K562 (cell line): ENCODE data around the gene SLC1A4. TPM values are rescaled to one million over a fixed set of nuclear protein-coding genes. Genes with fewer than 3 reads are reported as not detected.

ENCODE experiments used
- ATAC-seq: fragments of 200-7000 bp; cut with Tn5 transposase; 3 replicates; pipeline ENCODE4 v1.9.1; 2020; ENCODE audit warnings: moderate library complexity
- BruUV-seq: library from RNA; stranded (reverse); fragments of 400-500 nt; replicated peaks from 2 replicates; lab custom pipeline; 2021; lab: Mats Ljungman, UMichigan
- CTCF ChIA-PET: fragments of 300-600 bp; formaldehyde crosslinking; extraction: SDS; loops from one replicate; lab custom pipeline; 2021; ENCODE audit warnings: low intra/inter-chr PET ratio; lab: Yijun Ruan, JAX
- POLR2A ChIA-PET: fragments of 300-600, 350-650 bp; sonication (Branson Sonifier 250); formaldehyde crosslinking; extraction: SDS; loops from one replicate; lab custom pipeline; 2021; ENCODE audit warnings: antibody characterized with exemption, inconsistent platforms; lab: Yijun Ruan, JAX
- DNase-seq, 4 experiments: peaks; one replicate each; pipeline versions ENCODE4 v3.0.0 to v3.0.0-alpha.2; 2011 to 2018; ENCODE audit warnings: low spot score in 3 of 4, mixed read lengths in 3 of 4; ENCODE audit errors: extremely low read depth in 1 of 4
- FAIRE-seq: peaks from 2 replicates; lab custom pipeline; 2011; peaks lifted over from hg19 to GRCh38; lab: Jason Lieb, UNC
- H2AFZ ChIP-seq: 2 replicates; pipeline ENCODE4 v1.6.0; 2011; ENCODE audit warnings: low read depth, low read length, control low read depth, inconsistent platforms
- H3K27ac ChIP-seq: fragments of 200-600 bp; 3 replicates; pipeline ENCODE4 v1.8.0; 2011; ENCODE audit warnings: low read depth, mild to moderate bottlenecking, control low read depth, inconsistent platforms, low read length, moderate library complexity, mixed read lengths; ENCODE audit errors: extremely low read depth
- H3K27me3 ChIP-seq, 2 experiments: fragments of 300-600 bp in 1 of 2; 2 replicates in 1 of 2; 3 replicates in 1 of 2; pipeline versions ENCODE4 v1.6.0 to v1.8.0; 2011; ENCODE audit warnings: inconsistent platforms in 2 of 2, low read length in 2 of 2, mild to moderate bottlenecking in 1 of 2, mixed read lengths in 1 of 2, moderate library complexity in 1 of 2; ENCODE audit not compliant: control insufficient read depth in 2 of 2, insufficient read depth in 2 of 2
- H3K36me3 ChIP-seq: fragments of 300-600 bp; 3 replicates; pipeline ENCODE4 v1.8.0; 2011; ENCODE audit warnings: mild to moderate bottlenecking, low read length, inconsistent platforms; ENCODE audit not compliant: control insufficient read depth, insufficient read depth
- H3K4me1 ChIP-seq, 2 experiments: fragments of 200-600 bp in 1 of 2; replicated peaks in 1 of 2; 2 replicates in 1 of 2; 3 replicates in 1 of 2; pipeline versions ENCODE4 v1.5.1 to v1.8.0; 2011; ENCODE audit warnings: inconsistent platforms in 2 of 2, low read length in 2 of 2, mild to moderate bottlenecking in 1 of 2, mixed read lengths in 1 of 2, moderate library complexity in 1 of 2; ENCODE audit not compliant: control insufficient read depth in 2 of 2, insufficient read depth in 2 of 2
- H3K4me2 ChIP-seq: 2 replicates; pipeline ENCODE4 v1.6.1; 2011; ENCODE audit warnings: low read length, control low read depth, inconsistent platforms, mixed read lengths; ENCODE audit not compliant: insufficient read depth
- H3K4me3 ChIP-seq: fragments of 200-600 bp; sonication (generic), shearing (Covaris generic); 2 replicates; pipeline ENCODE4 v1.5.1; 2016; ENCODE audit warnings: control low read depth, inconsistent platforms
- H3K79me2 ChIP-seq: fragments of 200-600 bp; 3 replicates; pipeline ENCODE4 v1.8.0; 2011; ENCODE audit warnings: low read length, inconsistent platforms; ENCODE audit not compliant: control insufficient read depth, insufficient read depth
- H3K9ac ChIP-seq, 2 experiments: 2 replicates each; pipeline versions ENCODE4 v1.6.0 to v1.6.1; 2011; ENCODE audit warnings: low read depth in 2 of 2, low read length in 2 of 2, control low read depth in 1 of 2, inconsistent platforms in 1 of 2, mild to moderate bottlenecking in 1 of 2, mixed read lengths in 1 of 2; ENCODE audit not compliant: insufficient read depth in 1 of 2
- H3K9me1 ChIP-seq: one replicate; pipeline ENCODE4 v1.6.0; 2011; ENCODE audit warnings: inconsistent platforms, mild to moderate bottlenecking, low read length, moderate library complexity; ENCODE audit not compliant: control insufficient read depth, insufficient read depth
- H3K9me3 ChIP-seq: replicated peaks from 2 replicates; pipeline ENCODE4 v1.5.1; 2011; ENCODE audit warnings: low read depth, low read length, inconsistent platforms; ENCODE audit not compliant: control insufficient read depth, insufficient read depth
- H4K20me1 ChIP-seq: replicated peaks from 2 replicates; pipeline ENCODE4 v1.6.1; 2011; ENCODE audit warnings: low read length, inconsistent platforms, mixed read lengths; ENCODE audit not compliant: control insufficient read depth, insufficient read depth
- CBX3 ChIP-seq, 2 experiments: IDR thresholded peaks; 1 replicate in 1 of 2; 2 replicates in 1 of 2; pipeline ENCODE4 v1.6.1; 2012; ENCODE audit warnings: inconsistent platforms in 2 of 2, low read length in 2 of 2, borderline replicate concordance in 1 of 2, control low read depth in 1 of 2
- CBX5 ChIP-seq: IDR thresholded peaks from 2 replicates; pipeline ENCODE4 v1.6.1; 2014; ENCODE audit warnings: low read depth, borderline replicate concordance
- CLOCK ChIP-seq: fragments of 250-450 bp; sonication (Bioruptor Pico); IDR thresholded peaks from 2 replicates; pipeline ENCODE4 v1.4.0; 2020; ENCODE audit warnings: mild to moderate bottlenecking, moderate library complexity, borderline replicate concordance
- DEAF1 ChIP-seq: fragments of 450-650 bp; formaldehyde crosslinking; IDR thresholded peaks from 2 replicates; pipeline ENCODE4 v1.4.0; 2020; ENCODE audit warnings: mild to moderate bottlenecking, moderate library complexity
- E2F4 ChIP-seq: sonication (generic); formaldehyde crosslinking; IDR thresholded peaks from 2 replicates; pipeline ENCODE4 v1.8.0; 2022; ENCODE audit warnings: mild to moderate bottlenecking, low read depth, missing genetic modification reagents
- ETS1 ChIP-seq: conservative IDR thresholded peaks from 2 replicates; pipeline ENCODE4 v1.6.1; 2011; ENCODE audit warnings: low read depth, mild to moderate bottlenecking, low read length; ENCODE audit not compliant: control insufficient read depth
- KLF13 ChIP-seq: fragments of 450-650 bp; IDR thresholded peaks from 2 replicates; pipeline ENCODE4 v1.6.1; 2016; ENCODE audit warnings: missing genetic modification characterization, low read depth, mild to moderate bottlenecking, missing compliant biosample characterization, moderate library complexity, borderline replicate concordance
- MCM2 ChIP-seq: fragments of 450-650 bp; IDR thresholded peaks from 2 replicates; pipeline ENCODE4 v1.6.1; 2017; ENCODE audit warnings: low read depth, mild to moderate bottlenecking
- PHB ChIP-seq: fragments of 250-450 bp; sonication (Bioruptor Pico); IDR thresholded peaks from 2 replicates; pipeline ENCODE4 v1.5.0; 2021
- RNF2 ChIP-seq: sonication (generic); IDR thresholded peaks from 2 replicates; pipeline ENCODE4 v1.6.1; 2016
- ZHX1 ChIP-seq: fragments of 150-350 bp; conservative IDR thresholded peaks from 2 replicates; pipeline ENCODE4 v1.6.1; 2014; ENCODE audit warnings: low read length
- WGBS: fragments of 100-300 bp; shearing (Covaris generic); methylation state at CpG from one replicate; pipeline ENCODE4 v1.1.6; 2016; ENCODE audit warnings: low coverage, mixed read lengths; ENCODE audit not compliant: insufficient coverage; ENCODE audit errors: missing lambda C conversion rate; 5-methylcytosine and 5-hydroxymethylcytosine counted together
- in situ Hi-C: fragments of 300-500 bp; cut with MboI; formaldehyde crosslinking; loops from 4 replicates; pipeline ENCODE4 v1.15.0; 2018; ENCODE audit warnings: inconsistent platforms, mixed read lengths
- intact Hi-C: fragments of 100-400 bp; cut with micrococcal nuclease; formaldehyde crosslinking; loops from 2 replicates; pipeline ENCODE4 v1.14.2; 2022
- polyA plus RNA-seq, 8 experiments: library from polyadenylated mRNA; depleted of rRNA in 4 of 8; stranded (reverse) in 5 of 8; unstranded in 3 of 8; fragments of >200 nt; fragmentation: Nextera tagmentation in 2 of 8; fragmentation: Illumina TruSeq in 1 of 8; extraction: Ambion mirVana in 2 of 8; extraction: Trizol in 1 of 8; gene quantifications; 2 replicates each; pipeline versions ENCODE4 v1.2.1 to v1.2.3, GENCODE V29; 2011 to 2014; ENCODE audit warnings: inconsistent platforms in 1 of 8, missing spikeins in 1 of 8
- total RNA-seq, 7 experiments: library from RNA; depleted of rRNA in 6 of 7; stranded (reverse); fragments of >200 nt in 6 of 7; fragmentation: Illumina TruSeq in 2 of 7; extraction: Trizol in 2 of 7; gene quantifications; 2 replicates each; pipeline versions ENCODE4 v1.2.1 to v1.2.3, GENCODE V29; 2011 to 2021; ENCODE audit warnings: low replicate concordance in 1 of 7

Gene SLC1A4
- total and polyA plus RNA-seq, 9 of the 15 experiments (the other 6 are each of a cell fraction or from before 2014, with no cell fraction given) = 4.4 to 24.0 (median 10.9) TPM

- H3K9ac ChIP-seq = no peak overlapping the region
- H2AFZ ChIP-seq = no peak overlapping the region
- no peak overlapping the region for H3K4me3 ChIP-seq
- H4K20me1 ChIP-seq = no peaks in the 10 kb centered on the region
- no peaks in the 10 kb centered on the region for H3K79me2 ChIP-seq
- CTCF ChIA-PET = no interaction called here
- BruUV-seq = no TSS peak
- H3K9me3 ChIP-seq = no peaks in the 10 kb centered on the region
- no peak overlapping the region for H3K4me2 ChIP-seq
- H3K4me1 ChIP-seq = peaks cover 3 to 5% of the 10 kb centered on the region in 2 experiments; a peak in 1 of 5 replicates
- in situ Hi-C loops = no loop called here
- DNase-seq (no peak), ATAC-seq (no peak), FAIRE-seq (no peak)
- no peak overlapping the region for H3K27ac ChIP-seq
- no peaks in the 10 kb centered on the region for H3K9me1 ChIP-seq
- no peaks in the 10 kb centered on the region for H3K27me3 ChIP-seq
- POLR2A ChIA-PET = interaction anchor here (0.7 to 1.3 kb wide), 6 partner anchors 8 to 492 kb away, joined by 3 to 6 read pairs (median 3); no protein-coding TSS in a partner anchor
- 32% methylated on average over 11 of the region's 11 CpGs for WGBS
- intact Hi-C loops = no loop called here
- no peaks in the 10 kb centered on the region; the same call in 2 of the 3 replicates for H3K36me3 ChIP-seq
- no peak for TF ChIP-seq CBX5
- TF ChIP-seq ETS1 = no peak
- TF ChIP-seq DEAF1 (CRISPR knock-in tag) = no peak
- no peak for TF ChIP-seq CLOCK (CRISPR knock-in tag)
- no peak for TF ChIP-seq CBX3 (IDR thresholded peaks at IDR 0.05; ENCODE audit: borderline replicate concordance in 1 of 2, low read length in 2 of 2)
- no peak for TF ChIP-seq ZHX1
- no peak for TF ChIP-seq PHB
- no peak for TF ChIP-seq E2F4 (CRISPR knock-in tag)
- TF ChIP-seq MCM2 = no peak
- no peak for TF ChIP-seq RNF2
- TF ChIP-seq KLF13 (tag) = no peak
Observed at GRCh38 chr2:65030476-65031332, 41.5 kb downstream of the SLC1A4 start.
